T-cell (primary cell): ENCODE measurements around the gene CSTF1. TPM values are rescaled to one million over a fixed set of nuclear protein-coding genes. Genes with fewer than 3 reads are reported as not detected.

Experiments
- ATAC-seq, 4 experiments: fragments of 200-7000 bp in 3 of 4; fragments of 150-1000 bp in 1 of 4; cut with Tn5 transposase; replicated peaks in 1 of 4; 1 replicate in 3 of 4; 2 replicates in 1 of 4; pipeline ENCODE4 v1.10.0; 2021; ENCODE audit warnings: moderate library complexity in 3 of 4, mild to moderate bottlenecking in 2 of 4, moderate number of reproducible peaks in 1 of 4
- CTCF ChIA-PET, 2 donors: fragments of 300-600 bp; sonication (Branson Sonifier 250); formaldehyde crosslinking; loops; one replicate each; lab custom pipeline; 2022; ENCODE audit warnings: antibody characterized with exemption in 2 of 2; lab: Charles Lee
- POLR2A ChIA-PET, 2 donors: fragments of 300-600 bp; sonication (Branson Sonifier 250); formaldehyde crosslinking; loops; one replicate each; lab custom pipeline; 2022; ENCODE audit warnings: antibody characterized with exemption in 2 of 2; lab: Charles Lee
- DNase-seq, 35 experiments: peaks; one replicate each; pipeline versions ENCODE4 v3.0.0 to v3.0.0-alpha.2; 2013 to 2023
- H3K27ac ChIP-seq: one replicate; pipeline ENCODE4 v1.5.1; 2013; ENCODE audit warnings: low read length
- H3K27me3 ChIP-seq, 2 experiments: replicated peaks in 1 of 2; 1 replicate in 1 of 2; 2 replicates in 1 of 2; pipeline versions ENCODE4 v1.6.1 to v1.7.0; 2013; ENCODE audit warnings: low read length in 1 of 2, mixed read lengths in 1 of 2; ENCODE audit not compliant: control insufficient read depth in 2 of 2, insufficient read depth in 2 of 2; ENCODE audit errors: extremely low read depth in 1 of 2
- H3K36me3 ChIP-seq, 2 donors: 1 replicate in 1 of 2; 2 replicates in 1 of 2; pipeline versions ENCODE4 v1.6.1 to v1.7.0; 2013; ENCODE audit warnings: low read length in 1 of 2; ENCODE audit not compliant: control insufficient read depth in 2 of 2, insufficient read depth in 1 of 2; ENCODE audit errors: extremely low read depth in 1 of 2
- H3K4me1 ChIP-seq, 2 experiments: 1 replicate in 1 of 2; 2 replicates in 1 of 2; pipeline versions ENCODE4 v1.6.1 to v1.7.0; 2013; ENCODE audit warnings: low read length in 2 of 2, mixed read lengths in 1 of 2; ENCODE audit not compliant: insufficient read depth in 2 of 2, control insufficient read depth in 1 of 2; ENCODE audit errors: extremely low read depth in 1 of 2
- H3K4me3 ChIP-seq, 2 donors: 1 replicate in 1 of 2; 2 replicates in 1 of 2; pipeline versions ENCODE4 v1.5.1 to v1.7.0; 2013; ENCODE audit warnings: mild to moderate bottlenecking in 2 of 2, low read length in 1 of 2, moderate library complexity in 1 of 2; ENCODE audit not compliant: control insufficient read depth in 1 of 2; ENCODE audit errors: extremely low read depth in 1 of 2
- H3K9me3 ChIP-seq: 2 replicates; pipeline ENCODE4 v1.7.0; 2013
- H3K27ac Mint-ChIP-seq, 2 donors: one replicate each; pipeline ENCODE4 v1.8.0; 2020 to 2021; ENCODE audit warnings: mild to moderate bottlenecking in 2 of 2, mixed read lengths in 2 of 2
- H3K27me3 Mint-ChIP-seq, 2 donors: one replicate each; pipeline ENCODE4 v1.8.0; 2021 to 2022; ENCODE audit warnings: mixed read lengths in 2 of 2
- H3K36me3 Mint-ChIP-seq: one replicate; pipeline ENCODE4 v1.8.0; 2021; ENCODE audit warnings: mixed read lengths
- H3K4me1 Mint-ChIP-seq, 3 donors: one replicate each; pipeline ENCODE4 v1.8.0; 2020 to 2022; ENCODE audit warnings: mixed read lengths in 3 of 3, mild to moderate bottlenecking in 1 of 3
- H3K4me3 Mint-ChIP-seq, 3 donors: one replicate each; pipeline ENCODE4 v1.8.0; 2020 to 2022; ENCODE audit warnings: mild to moderate bottlenecking in 3 of 3, mixed read lengths in 3 of 3, moderate library complexity in 3 of 3
- H3K9me3 Mint-ChIP-seq, 3 donors: one replicate each; pipeline ENCODE4 v1.8.0; 2020 to 2022; ENCODE audit warnings: mixed read lengths in 3 of 3
- WGBS: methylation state at CpG from one replicate; pipeline ENCODE4 v1.1.5; 2013; ENCODE audit warnings: missing lambda C conversion rate; ENCODE audit not compliant: insufficient coverage; 5-methylcytosine and 5-hydroxymethylcytosine counted together
- total RNA-seq, 35 experiments: library from RNA in 6 of 35; stranded (reverse) in 6 of 35; fragments of 120-200 nt in 1 of 35; gene quantifications; one replicate each; pipeline versions ENCODE4 v1.2.1 to v1.2.4 and lab custom pipeline; 2013 to 2026

The CSTF1 gene
- total RNA-seq, 5 donors from 2014 or later (not counting 1 experiment from before 2014, with no cell fraction given) = 17.3 to 47.7 (median 41.9) TPM

GRCh38 chr20:56391037-56391436, 1.4 kb upstream of the CSTF1 start:
- H3K27me3 Mint-ChIP-seq = no peaks in the 10 kb centered on the region
- no peak overlapping the region for H3K4me3 ChIP-seq
- ATAC-seq = no peak

DNA sequence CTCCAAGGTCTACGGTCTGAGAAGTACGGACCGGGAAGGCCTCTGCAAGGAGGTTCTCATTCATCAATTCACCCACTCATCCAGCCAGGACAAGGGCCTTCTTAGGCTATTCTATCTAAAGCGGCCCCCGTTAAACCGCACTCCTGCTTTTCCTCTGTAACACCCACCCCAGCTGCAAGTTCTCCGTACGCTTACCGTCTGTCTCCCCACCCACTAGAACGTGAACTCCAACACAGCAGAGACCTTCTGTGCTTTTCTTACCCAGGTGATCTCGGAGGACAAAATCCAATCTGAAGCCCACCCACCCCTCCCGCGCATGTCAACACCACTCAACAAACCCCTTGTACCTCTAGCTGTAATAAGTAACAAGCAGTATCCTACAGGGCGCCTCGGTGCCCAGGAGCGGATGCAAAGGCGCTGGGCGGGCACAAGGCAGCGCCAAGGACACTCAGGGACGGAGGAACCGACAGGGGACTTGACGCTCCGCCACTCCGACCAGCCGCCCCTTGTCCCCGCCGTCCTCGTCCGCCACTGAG, 781 bp upstream of the CSTF1 start:
- WGBS = 0% methylated on average over 28 of the region's 29 CpGs
- Histone ChIP-seq H3K4me3 (peak overlapping the region; percentile 66 to 97), H3K27me3 (no peaks in the 10 kb centered on the region), H3K36me3 (peaks cover 2 to 16% of the 10 kb centered on the region in 2 donors), H3K9me3 (no peaks in the 10 kb centered on the region), H3K27ac (peak overlapping the region; percentile 89), H3K4me1 (peaks cover 14 to 20% of the 10 kb centered on the region in 2 experiments)
- no peaks in the 10 kb centered on the region for H3K9me3 Mint-ChIP-seq
- DNase-seq = peak in 1 of 35 experiments; percentile 3
- peaks cover 19 to 27% (median 26%) of the 10 kb centered on the region in 3 donors for H3K4me1 Mint-ChIP-seq
- H3K27ac Mint-ChIP-seq = no peak overlapping the region
- ATAC-seq = peak; percentile 18 to 33 (median 27)
- ChIA-PET CTCF (interaction anchor here in 1 of 2 donors (0.7 to 2.2 kb wide), 6 partner anchors 9 to 94 kb away, joined by 3 to 14 read pairs (median 6); partner anchors contain the start of genes CASS4 and FAM210B), POLR2A (interaction anchor here in 1 of 2 donors (0.6 to 0.9 kb wide), 2 partner anchors 22 to 33 kb away, joined by 3 to 7 read pairs; no protein-coding TSS in a partner anchor)
- peaks cover 9% of the 10 kb centered on the region for H3K36me3 Mint-ChIP-seq
- H3K27me3 Mint-ChIP-seq = no peaks in the 10 kb centered on the region
- no peak overlapping the region for H3K4me3 Mint-ChIP-seq

More at GRCh38 chr20:56391037-56391436, 1.4 kb upstream of the CSTF1 start:
- DNase-seq = no peak
- POLR2A ChIA-PET = no interaction called here
- Histone ChIP-seq H3K36me3 (peaks cover 2 to 10% of the 10 kb centered on the region in 2 donors), H3K9me3 (no peaks in the 10 kb centered on the region), H3K27ac (no peak overlapping the region), H3K27me3 (no peaks in the 10 kb centered on the region), H3K4me1 (peaks cover 14 to 20% of the 10 kb centered on the region in 2 experiments)
- peak overlapping the region in 1 of 2 donors; percentile 2 for H3K27ac Mint-ChIP-seq
- no peaks in the 10 kb centered on the region for H3K9me3 Mint-ChIP-seq
- H3K36me3 Mint-ChIP-seq = peaks cover 11% of the 10 kb centered on the region
- peaks cover 19 to 27% (median 26%) of the 10 kb centered on the region in 3 donors for H3K4me1 Mint-ChIP-seq
- CTCF ChIA-PET = interaction anchor here in 1 of 2 donors (2.2 kb wide), 1 partner anchor 21 kb away, joined by 7 read pairs; the partner anchor contains the start of gene CASS4
- H3K4me3 Mint-ChIP-seq = no peak overlapping the region
- 19% methylated on average over 7 of the region's 10 CpGs for WGBS

- DNase-seq (peak in 16 of 35 experiments; percentile 5 to 59 (median 22)), ATAC-seq (peak in 3 of 4 experiments; percentile 6 to 14 (median 8))
- H3K27me3 Mint-ChIP-seq = no peaks in the 10 kb centered on the region
- H3K9me3 Mint-ChIP-seq = no peaks in the 10 kb centered on the region
- Histone ChIP-seq H3K36me3 (peaks cover 2 to 29% of the 10 kb centered on the region in 2 donors), H3K4me3 (peak overlapping the region; percentile 66 to 97), H3K27ac (peak overlapping the region; percentile 89), H3K4me1 (peaks cover 14 to 20% of the 10 kb centered on the region in 2 experiments), H3K27me3 (no peaks in the 10 kb centered on the region), H3K9me3 (no peaks in the 10 kb centered on the region)
- no peak overlapping the region for H3K27ac Mint-ChIP-seq
- H3K4me3 Mint-ChIP-seq = no peak overlapping the region
- H3K36me3 Mint-ChIP-seq = peaks cover 20% of the 10 kb centered on the region
- WGBS = 0% methylated on average over 8 of the region's 18 CpGs
- POLR2A ChIA-PET = interaction anchor here (0.6 to 1.2 kb wide), 3 partner anchors 13 to 81 kb away, joined by 4 to 12 read pairs (median 4); partner anchors contain the start of gene CASS4 (in 1 of the 2)
- H3K4me1 Mint-ChIP-seq = peaks cover 19 to 28% (median 27%) of the 10 kb centered on the region in 3 donors
- CTCF ChIA-PET = interaction anchor here in 1 of 2 donors (1.2 to 2.2 kb wide), 6 partner anchors 8 to 76 kb away, joined by 3 to 14 read pairs (median 6); partner anchors contain the start of genes CASS4 and FAM210B
These were observed 537 bp downstream of the CSTF1 start for GRCh38 chr20:56392881-56393482.

- no peaks in the 10 kb centered on the region for H3K9me3 Mint-ChIP-seq
- H3K4me1 ChIP-seq = peaks cover 14 to 20% of the 10 kb centered on the region in 2 experiments
- H3K27me3 ChIP-seq = no peaks in the 10 kb centered on the region
- H3K4me3 Mint-ChIP-seq = no peak overlapping the region
- peak overlapping the region; percentile 89 for H3K27ac ChIP-seq
- ATAC-seq = no peak
- CTCF ChIA-PET = interaction anchor here in 1 of 2 donors (1.8 to 2.1 kb wide), 2 partner anchors 19 to 35 kb away, joined by 10 to 14 read pairs; partner anchors contain the start of genes CASS4 and FAM210B
- H3K27me3 Mint-ChIP-seq = no peaks in the 10 kb centered on the region
- H3K27ac Mint-ChIP-seq = no peak overlapping the region
- H3K4me3 ChIP-seq = peak overlapping the region in 1 of 2 donors; percentile 66
- no peaks in the 10 kb centered on the region for H3K9me3 ChIP-seq
- peaks cover 2 to 35% of the 10 kb centered on the region in 2 donors for H3K36me3 ChIP-seq
- H3K4me1 Mint-ChIP-seq = peaks cover 19 to 28% (median 27%) of the 10 kb centered on the region in 3 donors
- DNase-seq = no peak
- 57% methylated on average over 6 of the region's 8 CpGs for WGBS
- POLR2A ChIA-PET = interaction anchor here (0.6 to 1.2 kb wide), 4 partner anchors 13 to 1995 kb away, joined by 4 to 12 read pairs (median 6); partner anchors contain the start of genes CASS4 (in 1 of the 2) and VAPB (in 1 of the 2)
- peaks cover 23% of the 10 kb centered on the region for H3K36me3 Mint-ChIP-seq
These were observed 1.2 kb downstream of the CSTF1 start for GRCh38 chr20:56393653-56394052.

DNA sequence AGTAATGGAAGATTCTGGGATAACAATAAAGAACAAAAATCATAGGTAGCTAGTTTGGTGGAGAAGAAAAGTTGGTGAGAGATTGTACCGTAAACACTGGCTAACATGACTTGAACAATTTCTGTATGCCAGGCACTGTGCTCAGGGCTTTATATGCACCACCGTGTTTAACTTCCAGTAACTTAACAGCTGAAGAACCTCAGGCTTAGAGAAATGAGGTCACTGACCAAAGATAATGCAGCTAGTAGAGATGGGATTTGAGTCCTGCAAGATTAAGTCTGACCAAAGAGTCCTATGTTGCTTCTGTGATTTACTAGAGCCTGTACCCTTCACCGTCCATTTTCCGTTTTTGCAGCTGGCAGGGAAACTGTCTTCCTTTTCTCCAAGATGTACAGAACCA, 2.7 kb downstream of the CSTF1 start:
- Mint-ChIP-seq H3K27me3 (no peaks in the 10 kb centered on the region), H3K9me3 (no peaks in the 10 kb centered on the region), H3K36me3 (peaks cover 34% of the 10 kb centered on the region), H3K4me3 (peak overlapping the region in 1 of 3 donors; percentile 25), H3K4me1 (peaks cover 23 to 38% (median 36%) of the 10 kb centered on the region in 3 donors), H3K27ac (peak overlapping the region in 1 of 2 donors; percentile 9)
- no peak for DNase-seq
- Histone ChIP-seq H3K9me3 (no peaks in the 10 kb centered on the region), H3K27me3 (no peaks in the 10 kb centered on the region), H3K4me3 (no peak overlapping the region), H3K36me3 (peaks cover 2 to 48% of the 10 kb centered on the region in 2 donors), H3K4me1 (peaks cover 14 to 20% of the 10 kb centered on the region in 2 experiments), H3K27ac (no peak overlapping the region)
- ChIA-PET CTCF (interaction anchor here in 1 of 2 donors (0.6 to 2.0 kb wide), 4 partner anchors 11 to 81 kb away, joined by 3 to 4 read pairs (median 3); no protein-coding TSS in a partner anchor), POLR2A (interaction anchor here (0.5 to 0.9 kb wide), 4 partner anchors 18 to 104 kb away, joined by 3 to 6 read pairs (median 3); partner anchors contain the start of gene RTF2 (in 1 of the 2))
- 100% methylated on average over 3 of the region's 4 CpGs for WGBS
- no peak for ATAC-seq
